Uterus (tissue), 2 donors: ENCODE data around the gene ASB13.

Source experiments
- CTCF ChIP-seq, 4 experiments: fragments of 200-600 bp in 2 of 4; fragments of 450-650 bp in 2 of 4; sonication (generic) in 2 of 4; IDR thresholded peaks; one replicate each; pipeline ENCODE4 v1.5.1; 2016 to 2019; ENCODE audit warnings: antibody characterized with exemption in 4 of 4, mild to moderate bottlenecking in 2 of 4, moderate library complexity in 1 of 4
- POLR2A ChIP-seq, 2 donors: fragments of 450-650 bp; IDR thresholded peaks; one replicate each; pipeline ENCODE4 v1.6.1; 2016; ENCODE audit warnings: antibody characterized with exemption in 2 of 2, mild to moderate bottlenecking in 1 of 2, moderate library complexity in 1 of 2

- TF ChIP-seq CTCF (IDR thresholded peaks at IDR 0.05) (no peak), POLR2A (IDR thresholded peaks at IDR 0.05) (no peak)
Measured at GRCh38 chr10:5625992-5626777, 40.2 kb downstream of the ASB13 start.
